Mucosa of descending colon (tissue), 3 donors: Measurements from ENCODE around the gene RPS25. TPM values are rescaled to one million over a fixed set of nuclear protein-coding genes. Genes with fewer than 3 reads are reported as not detected.
A peak's percentile ranks its signal among the peaks of the same experiment; 100 is the strongest.
"Not testable (repeated sequence)": the region's sequence is repeated elsewhere in the genome, so short reads cannot be mapped to it uniquely, and the experiment has no call there.

Experiments used
- ATAC-seq: fragments of 200-7000 bp; cut with Tn5 transposase; one replicate; pipeline ENCODE4 v1.9.1; 2020; ENCODE audit warnings: mild to moderate bottlenecking, moderate library complexity
- DNase-seq, 3 donors: peaks; one replicate each; pipeline ENCODE4 v3.0.0-alpha.2; 2020
- H3K36me3 ChIP-seq: fragments of 200-600 bp; one replicate; pipeline ENCODE4 v1.8.0; 2021; ENCODE audit warnings: low read depth, mild to moderate bottlenecking
- H3K4me1 ChIP-seq: fragments of 200-600 bp; one replicate; pipeline ENCODE4 v1.8.0; 2021; ENCODE audit warnings: low read depth, mild to moderate bottlenecking
- H3K4me3 ChIP-seq: fragments of 200-600 bp; one replicate; pipeline ENCODE4 v1.8.0; 2021; ENCODE audit warnings: mild to moderate bottlenecking
- H3K9me3 ChIP-seq: fragments of 200-600 bp; one replicate; pipeline ENCODE4 v1.8.0; 2021; ENCODE audit warnings: mild to moderate bottlenecking
- intact Hi-C, 2 donors: fragments of 100-400 bp; cut with DNase I in 1 of 2; cut with micrococcal nuclease in 1 of 2; formaldehyde crosslinking; loops; one replicate each; pipeline versions ENCODE4 v1.11.0 to v1.11.1; 2022; cut with DNase I, micrococcal nuclease
- long read RNA-seq, 2 donors: library from polyadenylated mRNA; unstranded; transcript quantifications; one replicate each; pipeline ENCODE4 v2.0.0, GENCODE V29; 2019 to 2021
- total RNA-seq, 3 donors: library from RNA; stranded (reverse); fragmentation: NEBNext Ultra II Directional in 2 of 3; extraction: Animal tissue kit (Norgen Biotek cat#: 25700) in 2 of 3; gene quantifications; one replicate each; pipeline versions ENCODE4 v1.2.1 to v1.2.4, GENCODE V29; 2021 to 2023
- TF ChIP-seq, protein P1 (sequence below): fragments of 200-600 bp; IDR thresholded peaks from one replicate; pipeline ENCODE4 v1.8.0; 2022; ENCODE audit warnings: antibody characterized with exemption, mild to moderate bottlenecking
- donor health status: DM: no; HTN: no; CAD: no; lungs with moderate emphysema.
- donor health status: DM: no; HTN: no; CAD: no.
- donor health status: DM: no; HTN: yes; CAD: no.

The RPS25 gene
- total RNA-seq, result 100 to 1,000 TPM; 721 to 887 (median 781) TPM
- long read RNA-seq, donor 1, transcript RPS25-202 (5 exons, 835 nt), result major isoform, 373 of 388 reads
- long read RNA-seq, donor 1, transcript RPS25-204 (3 exons, 1,462 nt), result minor isoform, 5 of 388 reads
- long read RNA-seq, donor 1, partial matches to known transcripts, result 0 of 388 reads
- long read RNA-seq, donor 1, other reads (novel, unspliced or antisense), result 9 of 388 reads
- long read RNA-seq, donor 2, transcript RPS25-202 (5 exons, 835 nt), result major isoform, 720 of 803 reads
- long read RNA-seq, donor 2, transcript RPS25-204 (3 exons, 1,462 nt), result minor isoform, 10 of 803 reads
- long read RNA-seq, donor 2, partial matches to known transcripts, result 43 of 803 reads
- long read RNA-seq, donor 2, other reads (novel, unspliced or antisense), result 24 of 803 reads

DNA sequence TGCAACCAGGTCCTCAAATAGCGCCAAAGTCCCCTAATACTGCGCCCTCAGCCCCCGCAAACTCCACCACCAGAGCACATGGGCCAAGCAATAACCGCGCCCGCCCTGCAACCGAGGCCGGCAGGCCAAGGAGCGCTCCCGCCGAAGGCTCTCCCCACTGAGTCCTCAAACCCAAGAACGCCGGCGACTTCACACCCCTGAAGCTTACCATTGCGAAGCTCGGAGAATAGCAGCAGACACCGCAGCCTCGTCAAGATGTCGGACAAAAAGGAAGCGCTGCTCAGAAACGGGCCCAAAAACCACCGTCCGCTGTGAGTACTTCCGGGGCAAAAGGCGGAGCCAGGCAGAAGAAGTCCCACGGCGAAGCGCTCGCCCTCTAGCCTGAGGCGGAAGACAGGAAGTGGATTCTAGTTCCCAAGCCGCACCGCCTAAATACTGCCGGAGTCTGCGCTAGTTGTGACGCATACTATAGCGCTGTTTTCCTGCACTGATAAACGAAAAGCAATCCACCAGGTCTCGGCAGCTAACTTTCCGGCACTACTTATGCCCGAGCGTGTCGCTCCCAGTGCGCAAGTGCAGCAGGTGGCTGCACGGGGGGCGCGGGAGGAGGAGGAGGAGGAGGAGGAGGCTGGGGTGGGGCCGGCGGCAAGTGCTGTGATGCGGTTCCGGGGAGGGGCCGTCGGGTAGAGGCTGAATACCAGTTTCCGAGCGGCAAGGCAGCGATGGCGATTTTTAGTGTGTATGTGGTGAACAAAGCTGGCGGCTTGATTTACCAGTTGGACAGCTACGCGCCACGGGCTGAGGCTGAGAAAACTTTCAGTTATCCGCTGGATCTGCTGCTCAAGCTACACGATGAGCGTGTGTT is at the start of gene RPS25, which contains the start of gene TRAPPC4:
RPS25 (minus strand) TSS at position 270 of the 865 bp plus-strand sequence; CDS start at position 211, 59 bp downstream.
TRAPPC4 (plus strand) TSS at position 693 of the 865 bp plus-strand sequence; CDS start at position 723, 30 bp downstream.
- no peaks in the 10 kb centered on the region for H3K36me3 ChIP-seq
- H3K9me3 ChIP-seq, result no peaks in the 10 kb centered on the region
- peaks cover 36% of the 10 kb centered on the region for H3K4me1 ChIP-seq
- TF ChIP-seq, protein P1, sequence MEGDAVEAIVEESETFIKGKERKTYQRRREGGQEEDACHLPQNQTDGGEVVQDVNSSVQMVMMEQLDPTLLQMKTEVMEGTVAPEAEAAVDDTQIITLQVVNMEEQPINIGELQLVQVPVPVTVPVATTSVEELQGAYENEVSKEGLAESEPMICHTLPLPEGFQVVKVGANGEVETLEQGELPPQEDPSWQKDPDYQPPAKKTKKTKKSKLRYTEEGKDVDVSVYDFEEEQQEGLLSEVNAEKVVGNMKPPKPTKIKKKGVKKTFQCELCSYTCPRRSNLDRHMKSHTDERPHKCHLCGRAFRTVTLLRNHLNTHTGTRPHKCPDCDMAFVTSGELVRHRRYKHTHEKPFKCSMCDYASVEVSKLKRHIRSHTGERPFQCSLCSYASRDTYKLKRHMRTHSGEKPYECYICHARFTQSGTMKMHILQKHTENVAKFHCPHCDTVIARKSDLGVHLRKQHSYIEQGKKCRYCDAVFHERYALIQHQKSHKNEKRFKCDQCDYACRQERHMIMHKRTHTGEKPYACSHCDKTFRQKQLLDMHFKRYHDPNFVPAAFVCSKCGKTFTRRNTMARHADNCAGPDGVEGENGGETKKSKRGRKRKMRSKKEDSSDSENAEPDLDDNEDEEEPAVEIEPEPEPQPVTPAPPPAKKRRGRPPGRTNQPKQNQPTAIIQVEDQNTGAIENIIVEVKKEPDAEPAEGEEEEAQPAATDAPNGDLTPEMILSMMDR, result no peak
- H3K4me3 ChIP-seq, result peak within 1 kb of the TSS; percentile 85
- ATAC-seq (peak; percentile 93), DNase-seq (peak; percentile 95 to 98 (median 95))
- intact Hi-C loops, result no loop called here

DNA sequence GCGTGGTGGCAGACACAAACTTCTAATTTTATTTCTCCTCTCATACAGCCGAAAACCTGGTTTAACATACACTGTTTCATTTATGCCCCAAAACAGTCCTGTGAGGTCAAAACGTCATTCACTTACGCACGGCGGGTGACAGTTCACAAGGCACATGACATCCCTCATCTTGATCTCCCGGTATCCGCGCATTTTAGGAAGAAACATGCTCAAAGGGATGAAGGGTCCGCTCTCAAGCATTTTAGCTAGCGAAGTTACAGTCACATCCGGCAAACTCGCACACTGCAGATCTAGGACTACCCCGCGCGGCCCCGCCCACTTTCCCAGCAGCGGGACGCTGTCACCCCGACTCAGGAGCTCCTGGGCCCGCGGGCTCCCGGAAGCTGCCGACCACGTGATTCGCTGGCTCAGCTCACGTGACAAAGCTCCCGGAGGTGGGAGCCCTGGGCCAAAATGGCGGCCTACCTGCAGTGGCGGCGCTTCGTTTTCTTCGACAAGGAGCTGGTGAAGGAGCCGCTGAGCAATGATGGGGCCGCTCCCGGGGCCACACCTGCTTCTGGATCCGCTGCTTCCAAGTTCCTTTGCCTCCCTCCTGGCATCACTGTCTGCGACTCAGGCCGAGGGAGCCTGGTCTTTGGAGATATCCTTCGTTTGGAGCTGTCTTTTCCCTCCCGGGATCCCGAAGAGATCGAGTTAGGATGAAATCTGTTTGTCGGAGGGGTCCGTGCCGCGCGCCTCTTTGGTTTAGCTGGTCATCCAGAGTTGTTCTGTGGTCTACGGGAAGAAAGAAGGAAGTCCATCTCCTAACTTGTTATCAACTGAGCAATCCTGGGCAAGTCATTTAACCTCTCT is 49.5 kb upstream of the RPS25 start, which contains the start of gene VPS11:
VPS11 (plus strand) TSS at position 448 of the 852 bp plus-strand sequence; CDS start at position 454, 6 bp downstream.
- intact Hi-C loops, result no loop called here
- DNase-seq (peak; percentile 97 to 99 (median 98)), ATAC-seq (peak; percentile 99)
- Histone ChIP-seq H3K9me3 (no peaks in the 10 kb centered on the region), H3K36me3 (peaks cover 11% of the 10 kb centered on the region), H3K4me3 (peak within 1 kb of the TSS; percentile 65), H3K4me1 (peaks cover 13% of the 10 kb centered on the region)
- TF ChIP-seq, protein P1, result no peak

DNA sequence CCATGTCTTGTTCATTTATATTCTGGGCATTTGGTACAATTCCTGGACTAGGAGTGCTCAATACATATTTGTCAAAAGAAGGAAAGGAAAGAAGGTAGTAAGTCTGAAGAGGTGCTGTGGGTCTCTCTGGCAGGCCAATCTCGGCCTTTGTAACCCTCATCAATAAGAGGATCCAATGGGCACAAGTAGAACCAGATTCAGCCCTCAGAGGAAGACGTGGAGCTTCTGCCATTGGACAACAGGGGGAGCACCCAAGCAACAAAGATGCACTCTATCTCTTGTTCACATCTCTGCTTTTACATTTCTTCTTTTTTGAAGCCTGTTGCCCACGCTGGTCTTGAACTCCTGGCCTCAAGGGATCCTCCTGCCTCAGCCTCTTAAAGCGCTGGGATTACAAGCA is 47.2 kb upstream of the RPS25 start:
- intact Hi-C loops, result no loop called here
- Histone ChIP-seq H3K4me3 (no peak overlapping the region), H3K36me3 (no peaks in the 10 kb centered on the region), H3K9me3 (no peaks in the 10 kb centered on the region), H3K4me1 (peaks cover 13% of the 10 kb centered on the region)
- ATAC-seq (no peak), DNase-seq (peak in 1 of 3 donors; percentile 30)
- TF ChIP-seq, protein P1, result no peak

DNA sequence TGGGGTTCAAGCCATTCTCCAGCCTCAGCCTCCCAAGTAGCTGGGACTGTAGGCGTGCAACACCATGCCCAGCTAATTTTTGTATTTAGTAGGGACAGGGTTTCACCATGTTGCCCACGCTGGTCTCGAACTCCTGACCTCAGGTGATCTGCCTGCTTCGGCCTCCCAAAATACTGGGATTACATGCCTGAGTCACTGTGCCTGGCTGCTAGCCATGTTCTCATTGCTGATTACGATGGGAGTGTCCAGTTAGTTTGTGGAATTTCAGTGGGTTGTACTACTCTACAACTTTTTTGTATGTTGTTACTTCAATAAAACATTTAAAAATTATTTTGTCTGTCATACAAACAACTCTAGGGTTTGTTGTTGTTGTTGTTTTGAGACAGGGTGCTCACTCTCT is 44.6 kb upstream of the RPS25 start:
- ATAC-seq (no peak), DNase-seq (no peak)
- no peak overlapping the region for H3K4me3 ChIP-seq
- TF ChIP-seq, protein P1, result no peak
- H3K36me3 ChIP-seq, result no peaks in the 10 kb centered on the region
- H3K4me1 ChIP-seq, result peaks cover 14% of the 10 kb centered on the region
- H3K9me3 ChIP-seq, result no peaks in the 10 kb centered on the region
- intact Hi-C loops, result no loop called here

DNA sequence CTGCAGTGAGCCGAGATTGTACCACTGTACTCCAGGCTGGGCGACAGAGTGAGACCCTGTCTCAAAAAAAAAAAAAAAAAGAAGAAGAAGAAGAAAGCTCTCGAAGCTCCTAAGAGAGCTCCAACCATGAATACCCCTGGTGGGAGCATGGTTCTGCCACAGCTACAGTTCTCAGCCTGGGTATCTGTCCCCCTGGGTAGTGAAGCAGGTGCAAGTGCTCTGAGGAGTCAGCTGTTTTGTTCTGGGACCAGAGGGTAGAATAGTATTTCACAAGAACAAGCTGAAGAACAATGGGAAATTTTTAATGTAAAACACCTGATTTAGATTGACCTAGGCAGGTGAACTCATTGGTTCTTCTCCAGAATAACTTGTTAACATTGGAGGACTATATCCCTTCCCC is 43.1 kb upstream of the RPS25 start:
- TF ChIP-seq, protein P1, result no peak
- no peak for ATAC-seq

DNA sequence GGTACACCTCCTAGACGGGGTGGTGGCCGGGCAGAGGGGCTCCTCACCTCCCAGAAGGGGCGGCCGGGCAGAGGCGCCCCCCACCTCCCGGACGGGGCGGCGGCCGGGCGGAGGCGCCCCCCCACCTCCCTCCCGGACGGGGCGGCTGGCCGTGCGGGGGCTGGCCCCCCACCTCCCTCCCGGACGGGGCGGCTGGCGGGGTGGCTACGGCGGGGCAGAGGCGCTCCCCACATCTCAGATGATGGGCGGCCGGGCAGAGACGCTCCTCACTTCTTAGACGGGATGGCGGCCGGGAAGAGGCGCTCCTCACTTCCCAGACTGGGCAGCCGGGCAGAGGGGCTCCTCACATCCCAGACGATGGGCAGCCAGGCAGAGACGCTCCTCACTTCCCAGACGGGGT is 41.0 kb upstream of the RPS25 start:
- H3K36me3 ChIP-seq, H3K9me3 ChIP-seq, intact Hi-C loops, DNase-seq, ATAC-seq, H3K4me3 ChIP-seq: not testable (repeated sequence)
- peaks cover 19% of the 10 kb centered on the region for H3K4me1 ChIP-seq

More for the DNA sequence above, 43.1 kb upstream of the RPS25 start:
- intact Hi-C loops, result no loop called here
- no peaks in the 10 kb centered on the region for H3K36me3 ChIP-seq
- no peaks in the 10 kb centered on the region for H3K9me3 ChIP-seq
- H3K4me3 ChIP-seq, result no peak overlapping the region
- H3K4me1 ChIP-seq, result peaks cover 10% of the 10 kb centered on the region
- no peak for DNase-seq
